Tibial artery (tissue), 4 donors: ENCODE data around the gene SPAST.

Source experiments
- DNase-seq, 2 donors: peaks; one replicate each; pipeline ENCODE4 v3.0.0-alpha.2; 2019
- H3K27ac ChIP-seq, 2 donors: fragments of 200-600 bp; sonication (generic) in 1 of 2; 1 replicate in 1 of 2; 2 replicates in 1 of 2; pipeline ENCODE4 v1.5.1; 2018 to 2019; ENCODE audit warnings: mild to moderate bottlenecking in 1 of 2
- H3K27me3 ChIP-seq, 2 donors: fragments of 200-600 bp; sonication (generic) in 1 of 2; one replicate each; pipeline versions ENCODE4 v1.5.1 to v1.6.0; 2016 to 2019
- H3K36me3 ChIP-seq, 3 donors: fragments of 200-600 bp; sonication (generic) in 2 of 3; one replicate each; pipeline ENCODE4 v1.5.1; 2016 to 2019; ENCODE audit warnings: mild to moderate bottlenecking in 2 of 3
- H3K4me1 ChIP-seq, 4 donors: fragments of 200-600 bp; sonication (generic) in 2 of 4; 1 replicate in 3 of 4; 2 replicates in 1 of 4; pipeline ENCODE4 v1.5.1; 2016 to 2019
- H3K4me3 ChIP-seq, 2 donors: fragments of 200-600 bp; sonication (generic) in 1 of 2; 1 replicate in 1 of 2; 2 replicates in 1 of 2; pipeline ENCODE4 v1.5.1; 2018 to 2019; ENCODE audit warnings: mild to moderate bottlenecking in 2 of 2
- H3K9me3 ChIP-seq, 3 donors: fragments of 200-600 bp; sonication (generic) in 1 of 3; one replicate each; pipeline ENCODE4 v1.5.1; 2016 to 2019
- intact Hi-C: fragments of 100-400 bp; cut with DNase I; formaldehyde crosslinking; loops from one replicate; pipeline ENCODE4 v1.15.0; 2023; ENCODE audit warnings: low total_unique reads
- TF ChIP-seq, protein P1 (sequence below), 2 experiments: fragments of 200-600 bp in 1 of 2; fragments of 450-650 bp in 1 of 2; IDR thresholded peaks; one replicate each; pipeline ENCODE4 v1.5.1; 2017 to 2019; ENCODE audit warnings: antibody characterized with exemption in 2 of 2, mild to moderate bottlenecking in 1 of 2, moderate library complexity in 1 of 2

The SPAST gene

DNA sequence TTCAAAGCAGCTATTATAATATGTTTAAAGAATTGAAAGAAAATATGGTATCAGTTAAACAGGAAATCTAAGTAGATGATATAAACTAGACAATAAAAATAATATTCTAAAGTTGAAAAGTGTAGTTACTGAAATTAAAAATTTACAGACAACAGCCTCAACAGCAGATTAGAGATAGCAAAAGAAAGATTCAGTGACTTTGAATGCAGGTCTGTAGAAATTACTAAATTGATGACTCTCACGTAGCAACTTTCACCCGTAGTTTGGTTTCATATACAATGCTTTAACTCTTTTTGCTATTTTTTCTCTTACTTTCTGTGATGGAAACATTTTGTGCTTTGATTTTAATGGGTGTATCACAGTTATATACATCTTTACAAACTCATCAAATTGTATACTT, 44.8 kb downstream of the SPAST start:
- Histone ChIP-seq H3K4me3 (no peak overlapping the region), H3K9me3 (peaks cover 0 to 13% (median 8%) of the 10 kb centered on the region in 3 donors), H3K36me3 (peaks cover 20 to 37% (median 30%) of the 10 kb centered on the region in 3 donors), H3K4me1 (no peaks in the 10 kb centered on the region), H3K27me3 (no peaks in the 10 kb centered on the region), H3K27ac (no peak overlapping the region)
- TF ChIP-seq, protein P1, sequence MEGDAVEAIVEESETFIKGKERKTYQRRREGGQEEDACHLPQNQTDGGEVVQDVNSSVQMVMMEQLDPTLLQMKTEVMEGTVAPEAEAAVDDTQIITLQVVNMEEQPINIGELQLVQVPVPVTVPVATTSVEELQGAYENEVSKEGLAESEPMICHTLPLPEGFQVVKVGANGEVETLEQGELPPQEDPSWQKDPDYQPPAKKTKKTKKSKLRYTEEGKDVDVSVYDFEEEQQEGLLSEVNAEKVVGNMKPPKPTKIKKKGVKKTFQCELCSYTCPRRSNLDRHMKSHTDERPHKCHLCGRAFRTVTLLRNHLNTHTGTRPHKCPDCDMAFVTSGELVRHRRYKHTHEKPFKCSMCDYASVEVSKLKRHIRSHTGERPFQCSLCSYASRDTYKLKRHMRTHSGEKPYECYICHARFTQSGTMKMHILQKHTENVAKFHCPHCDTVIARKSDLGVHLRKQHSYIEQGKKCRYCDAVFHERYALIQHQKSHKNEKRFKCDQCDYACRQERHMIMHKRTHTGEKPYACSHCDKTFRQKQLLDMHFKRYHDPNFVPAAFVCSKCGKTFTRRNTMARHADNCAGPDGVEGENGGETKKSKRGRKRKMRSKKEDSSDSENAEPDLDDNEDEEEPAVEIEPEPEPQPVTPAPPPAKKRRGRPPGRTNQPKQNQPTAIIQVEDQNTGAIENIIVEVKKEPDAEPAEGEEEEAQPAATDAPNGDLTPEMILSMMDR (IDR thresholded peaks at IDR 0.05), result no peak
- intact Hi-C loops, result no loop called here
- DNase-seq, result no peak

DNA sequence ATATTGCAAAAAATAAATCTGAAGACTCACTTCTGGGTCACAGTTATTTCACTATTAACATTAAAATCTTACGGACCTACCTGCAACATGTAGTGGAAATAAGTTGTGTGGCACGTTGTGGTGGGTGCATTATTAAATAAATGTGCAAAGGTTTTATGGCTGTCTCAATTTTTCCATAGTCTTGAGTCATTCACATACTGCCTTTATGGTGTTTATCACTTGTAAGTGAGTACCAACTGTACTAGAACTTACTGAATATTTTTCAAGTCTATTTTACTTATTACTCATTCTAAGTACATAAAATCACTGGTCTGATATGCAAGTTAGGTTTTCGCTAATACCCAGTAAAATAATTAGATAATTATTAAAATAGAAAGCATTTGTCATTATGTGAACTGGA, 54.7 kb downstream of the SPAST start:
- Histone ChIP-seq H3K27me3 (no peaks in the 10 kb centered on the region), H3K27ac (no peak overlapping the region), H3K4me3 (no peak overlapping the region), H3K9me3 (no peaks in the 10 kb centered on the region), H3K4me1 (no peaks in the 10 kb centered on the region), H3K36me3 (peaks cover 31 to 44% (median 42%) of the 10 kb centered on the region in 3 donors)
- intact Hi-C loops, result no loop called here
- no peak for DNase-seq
- TF ChIP-seq, protein P1 (IDR thresholded peaks at IDR 0.05), result no peak

DNA sequence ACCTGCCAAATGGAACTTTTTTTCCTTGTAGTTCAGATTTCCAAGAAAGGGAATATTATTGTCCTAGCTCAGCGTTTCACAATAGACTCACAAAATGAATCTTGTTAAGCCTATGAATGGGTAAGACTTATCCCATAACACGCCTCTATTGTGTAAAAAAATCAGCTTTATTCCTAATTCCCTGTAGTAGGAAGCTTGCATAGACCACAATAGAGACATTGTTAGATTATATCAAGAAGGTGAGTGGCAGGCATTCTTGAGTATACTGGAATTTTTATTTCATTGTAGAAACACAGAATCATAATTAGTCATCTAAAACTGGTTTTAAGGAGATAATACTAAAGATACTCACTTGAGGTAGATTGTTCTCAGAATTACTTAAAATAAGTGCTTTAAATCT, 55.8 kb downstream of the SPAST start:
- no peak for DNase-seq
- H3K4me3 ChIP-seq, result no peak overlapping the region
- H3K27ac ChIP-seq, result no peak overlapping the region
- H3K36me3 ChIP-seq, result peaks cover 25 to 52% (median 39%) of the 10 kb centered on the region in 3 donors
- intact Hi-C loops, result no loop called here
- H3K9me3 ChIP-seq, result no peaks in the 10 kb centered on the region
- TF ChIP-seq, protein P1 (IDR thresholded peaks at IDR 0.05), result no peak
- no peaks in the 10 kb centered on the region for H3K27me3 ChIP-seq
- no peaks in the 10 kb centered on the region for H3K4me1 ChIP-seq

DNA sequence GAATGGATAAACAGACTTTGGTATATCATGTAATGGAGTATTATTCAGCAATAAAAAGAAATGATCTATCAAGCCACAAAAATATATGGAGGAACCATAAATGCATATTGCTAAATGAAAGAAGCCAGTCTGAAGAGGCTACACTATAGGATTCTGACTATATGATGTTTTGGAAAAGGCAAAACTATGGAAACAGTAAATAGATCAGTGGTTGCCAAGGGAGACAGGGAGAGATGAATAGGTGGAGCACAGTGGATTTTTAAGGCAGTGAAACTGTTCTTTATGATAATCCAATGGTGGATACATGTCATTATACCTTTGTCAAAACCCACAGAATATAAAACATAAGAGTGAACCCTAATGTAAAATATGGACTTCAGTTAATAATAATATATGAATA, 61.3 kb downstream of the SPAST start:
- H3K9me3 ChIP-seq, result no peaks in the 10 kb centered on the region
- H3K27me3 ChIP-seq, result no peaks in the 10 kb centered on the region
- TF ChIP-seq, protein P1 (IDR thresholded peaks at IDR 0.05), result no peak
- intact Hi-C loops, result no loop called here
- no peak overlapping the region for H3K27ac ChIP-seq
- no peak for DNase-seq
- H3K4me1 ChIP-seq, result no peaks in the 10 kb centered on the region
- H3K36me3 ChIP-seq, result peaks cover 17 to 64% (median 32%) of the 10 kb centered on the region in 3 donors
- H3K4me3 ChIP-seq, result no peak overlapping the region

DNA sequence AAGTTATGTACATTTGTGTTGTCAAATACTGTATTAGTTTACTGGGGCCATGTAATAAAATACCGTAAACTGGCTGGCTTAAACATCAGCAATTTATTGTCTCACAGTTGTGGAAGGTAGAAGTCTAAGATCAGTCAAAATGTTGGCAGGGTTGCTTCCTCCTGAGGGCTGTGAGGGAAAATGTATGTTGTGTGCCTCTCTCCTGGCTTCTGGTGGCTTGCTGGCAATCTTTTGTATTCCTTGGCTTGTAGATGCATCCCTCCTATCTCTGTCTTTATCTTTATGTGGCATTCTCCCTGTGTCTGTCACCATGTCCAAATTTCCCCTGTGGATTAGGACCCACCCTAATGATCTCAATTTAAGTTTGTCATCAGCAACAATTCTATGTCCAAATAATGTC, 65.3 kb downstream of the SPAST start:
- intact Hi-C loops, result no loop called here
- Histone ChIP-seq H3K9me3 (no peaks in the 10 kb centered on the region), H3K4me3 (no peak overlapping the region), H3K4me1 (no peaks in the 10 kb centered on the region), H3K27ac (no peak overlapping the region), H3K27me3 (no peaks in the 10 kb centered on the region), H3K36me3 (peaks cover 20 to 79% (median 34%) of the 10 kb centered on the region in 3 donors)
- no peak for DNase-seq
- TF ChIP-seq, protein P1 (IDR thresholded peaks at IDR 0.05), result no peak

DNA sequence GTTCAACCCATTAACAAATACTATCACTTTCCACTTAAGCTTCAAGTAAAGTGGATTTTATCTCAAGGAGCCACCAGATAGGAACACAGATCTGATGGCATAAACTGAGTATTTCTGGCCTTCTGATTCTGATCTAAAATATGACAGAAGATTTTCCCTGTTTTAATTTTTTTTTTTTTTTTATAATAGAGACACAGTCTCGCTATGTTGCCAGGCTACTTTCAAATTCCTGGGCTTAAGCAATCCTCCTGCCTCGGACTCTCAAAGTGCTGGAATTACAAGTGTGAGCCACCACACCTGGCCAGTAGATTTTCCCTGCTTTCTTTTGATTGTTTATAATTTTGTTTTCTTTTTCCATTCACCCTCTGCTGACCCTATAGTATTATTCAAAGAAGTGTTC, 65.7 kb downstream of the SPAST start:
- no peak overlapping the region for H3K27ac ChIP-seq
- H3K36me3 ChIP-seq, result peaks cover 20 to 78% (median 38%) of the 10 kb centered on the region in 3 donors
- no peaks in the 10 kb centered on the region for H3K4me1 ChIP-seq
- no peak overlapping the region for H3K4me3 ChIP-seq
- H3K9me3 ChIP-seq, result no peaks in the 10 kb centered on the region
- DNase-seq, result no peak
- H3K27me3 ChIP-seq, result no peaks in the 10 kb centered on the region
- TF ChIP-seq, protein P1 (IDR thresholded peaks at IDR 0.05), result no peak
- intact Hi-C loops, result no loop called here
